SK-N-SH (cell line): ENCODE results near the gene GGCT. TPM values are rescaled to one million over a fixed set of nuclear protein-coding genes. Genes with fewer than 3 reads are reported as not detected.

Source experiments
- CTCF ChIA-PET: fragments of 300-600, 350-600 bp; formaldehyde crosslinking; extraction: SDS; loops from one replicate; lab custom pipeline; 2021; lab: Yijun Ruan, JAX
- POLR2A ChIA-PET: fragments of 350-600 bp; sonication (Branson Sonifier 250); formaldehyde crosslinking; extraction: SDS; loops from one replicate; lab custom pipeline; 2020; ENCODE audit warnings: antibody characterized with exemption, inconsistent platforms; lab: Yijun Ruan, JAX
- DNase-seq: peaks from one replicate; pipeline ENCODE4 v3.0.0; 2012
- H2AFZ ChIP-seq: fragments of 200-600 bp; sonication (generic); 2 replicates; pipeline ENCODE4 v1.8.1; 2016; ENCODE audit warnings: antibody characterized with exemption, mild to moderate bottlenecking, low read depth
- H3F3A ChIP-seq: fragments of 200-600 bp; sonication (generic); replicated peaks from 2 replicates; pipeline ENCODE3; 2016; ENCODE audit warnings: antibody characterized with exemption, mild to moderate bottlenecking; ENCODE audit not compliant: insufficient read depth
- H3K27ac ChIP-seq, 2 experiments: fragments of 200-500 bp in 1 of 2; fragments of 200-600 bp in 1 of 2; sonication (Bioruptor generic) in 1 of 2; sonication (generic), shearing (Covaris generic) in 1 of 2; 2 replicates each; pipeline versions ENCODE4 v1.5.1 to v1.6.1; 2014 to 2016; ENCODE audit warnings: low read depth in 2 of 2, inconsistent platforms in 1 of 2, low read length in 1 of 2, mild to moderate bottlenecking in 1 of 2, mixed read lengths in 1 of 2
- H3K27me3 ChIP-seq: fragments of 200-600 bp; sonication (generic), shearing (Covaris generic); 2 replicates; pipeline ENCODE4 v1.6.1; 2016; ENCODE audit warnings: mixed run types; ENCODE audit not compliant: insufficient read depth
- H3K36me3 ChIP-seq, 2 experiments: fragments of 200-500 bp in 1 of 2; fragments of 200-600 bp in 1 of 2; sonication (Bioruptor generic) in 1 of 2; sonication (generic) in 1 of 2; replicated peaks in 1 of 2; 2 replicates each; pipeline versions ENCODE3 to v1.5.1; 2014 to 2016; ENCODE audit warnings: low read length in 1 of 2, mild to moderate bottlenecking in 1 of 2; ENCODE audit not compliant: insufficient read depth in 2 of 2, control insufficient read depth in 1 of 2
- H3K4me1 ChIP-seq, 2 experiments: fragments of 200-500 bp in 1 of 2; fragments of 200-600 bp in 1 of 2; sonication (Bioruptor generic) in 1 of 2; sonication (generic), shearing (Covaris generic) in 1 of 2; 2 replicates each; pipeline versions ENCODE4 v1.5.1 to v1.6.1; 2014 to 2016; ENCODE audit warnings: low read depth in 1 of 2, low read length in 1 of 2, mixed run types in 1 of 2; ENCODE audit not compliant: insufficient read depth in 2 of 2, control insufficient read depth in 1 of 2
- H3K4me2 ChIP-seq: fragments of 200-600 bp; sonication (generic), shearing (Covaris generic); 2 replicates; pipeline ENCODE4 v1.6.1; 2017; ENCODE audit warnings: mixed run types
- H3K4me3 ChIP-seq, 2 experiments: fragments of 200-500 bp in 1 of 2; fragments of 200-600 bp in 1 of 2; sonication (Bioruptor generic) in 1 of 2; sonication (generic), shearing (Covaris generic) in 1 of 2; 2 replicates each; pipeline versions ENCODE4 v1.5.1 to v1.8.1; 2014 to 2016; ENCODE audit warnings: low read depth in 2 of 2, inconsistent platforms in 1 of 2, low read length in 1 of 2, mild to moderate bottlenecking in 1 of 2, mixed read lengths in 1 of 2, moderate library complexity in 1 of 2
- H3K79me2 ChIP-seq: fragments of 200-600 bp; sonication (generic); 2 replicates; pipeline ENCODE4 v1.8.1; 2017; ENCODE audit warnings: mild to moderate bottlenecking; ENCODE audit not compliant: insufficient read depth
- H3K9ac ChIP-seq: fragments of 200-600 bp; sonication (generic); 2 replicates; pipeline ENCODE4 v1.6.1; 2017; ENCODE audit warnings: mixed run types
- H3K9me2 ChIP-seq: fragments of 200-600 bp; sonication (generic); 2 replicates; pipeline ENCODE4 v1.6.1; 2017; ENCODE audit warnings: mixed run types
- H3K9me3 ChIP-seq: fragments of 200-600 bp; sonication (generic); 2 replicates; pipeline ENCODE4 v1.6.1; 2017; ENCODE audit warnings: mixed run types, mild to moderate bottlenecking, moderate library complexity
- H4K20me1 ChIP-seq: fragments of 200-600 bp; sonication (generic); 2 replicates; pipeline ENCODE4 v1.6.1; 2017; ENCODE audit warnings: mild to moderate bottlenecking, mixed run types; ENCODE audit not compliant: insufficient read depth
- FOXJ3 ChIP-seq: sonication (generic); formaldehyde crosslinking; IDR thresholded peaks from 2 replicates; pipeline ENCODE4 v1.5.1; 2020; ENCODE audit warnings: mild to moderate bottlenecking, missing genetic modification reagents
- FOXM1 ChIP-seq: IDR thresholded peaks from 2 replicates; pipeline ENCODE4 v1.4.0; 2012; ENCODE audit warnings: low read depth, mild to moderate bottlenecking
- GATA2 ChIP-seq: sonication (generic); formaldehyde crosslinking; IDR thresholded peaks from 2 replicates; pipeline ENCODE4 v1.5.0; 2020; ENCODE audit warnings: mild to moderate bottlenecking, missing genetic modification reagents
- MAX ChIP-seq: IDR thresholded peaks from 2 replicates; pipeline ENCODE4 v1.4.0; 2012; ENCODE audit warnings: low read depth
- MEF2A ChIP-seq: IDR thresholded peaks from 2 replicates; pipeline ENCODE4 v1.4.0; 2012; ENCODE audit warnings: low read depth, borderline replicate concordance
- NRF1 ChIP-seq: IDR thresholded peaks from 2 replicates; pipeline ENCODE4 v1.6.1; 2012; ENCODE audit warnings: low read depth, mild to moderate bottlenecking, low read length
- PBX3 ChIP-seq: IDR thresholded peaks from 2 replicates; pipeline ENCODE4; 2012
- REST ChIP-seq: IDR thresholded peaks from 2 replicates; pipeline ENCODE4 v1.6.1; 2012; ENCODE audit warnings: mild to moderate bottlenecking, low read depth, low read length, moderate library complexity
- SMC3 ChIP-seq: IDR thresholded peaks from 2 replicates; pipeline ENCODE4 v1.6.1; 2012; ENCODE audit warnings: low read depth, low read length, improper control_type of control experiment
- TCF12 ChIP-seq: IDR thresholded peaks from 2 replicates; pipeline ENCODE4 v1.4.0; 2012
- USF1 ChIP-seq: IDR thresholded peaks from 2 replicates; pipeline ENCODE4 v1.4.0; 2012; ENCODE audit warnings: low read depth, borderline replicate concordance
- WGBS: methylation state at CpG from one replicate; pipeline ENCODE4 v1.1.6; 2017; ENCODE audit warnings: low lambda C conversion rate; 5-methylcytosine and 5-hydroxymethylcytosine counted together
- polyA plus RNA-seq, 3 experiments: library from polyadenylated mRNA; depleted of rRNA; stranded (reverse); fragments of >200 nt; gene quantifications; 2 replicates each; pipeline ENCODE4 v1.2.3, GENCODE V29; 2012

GGCT gene
- polyA plus RNA-seq, 1 of the 3 experiments (the other 2 are of a cell fraction), result 20.8 TPM

DNA sequence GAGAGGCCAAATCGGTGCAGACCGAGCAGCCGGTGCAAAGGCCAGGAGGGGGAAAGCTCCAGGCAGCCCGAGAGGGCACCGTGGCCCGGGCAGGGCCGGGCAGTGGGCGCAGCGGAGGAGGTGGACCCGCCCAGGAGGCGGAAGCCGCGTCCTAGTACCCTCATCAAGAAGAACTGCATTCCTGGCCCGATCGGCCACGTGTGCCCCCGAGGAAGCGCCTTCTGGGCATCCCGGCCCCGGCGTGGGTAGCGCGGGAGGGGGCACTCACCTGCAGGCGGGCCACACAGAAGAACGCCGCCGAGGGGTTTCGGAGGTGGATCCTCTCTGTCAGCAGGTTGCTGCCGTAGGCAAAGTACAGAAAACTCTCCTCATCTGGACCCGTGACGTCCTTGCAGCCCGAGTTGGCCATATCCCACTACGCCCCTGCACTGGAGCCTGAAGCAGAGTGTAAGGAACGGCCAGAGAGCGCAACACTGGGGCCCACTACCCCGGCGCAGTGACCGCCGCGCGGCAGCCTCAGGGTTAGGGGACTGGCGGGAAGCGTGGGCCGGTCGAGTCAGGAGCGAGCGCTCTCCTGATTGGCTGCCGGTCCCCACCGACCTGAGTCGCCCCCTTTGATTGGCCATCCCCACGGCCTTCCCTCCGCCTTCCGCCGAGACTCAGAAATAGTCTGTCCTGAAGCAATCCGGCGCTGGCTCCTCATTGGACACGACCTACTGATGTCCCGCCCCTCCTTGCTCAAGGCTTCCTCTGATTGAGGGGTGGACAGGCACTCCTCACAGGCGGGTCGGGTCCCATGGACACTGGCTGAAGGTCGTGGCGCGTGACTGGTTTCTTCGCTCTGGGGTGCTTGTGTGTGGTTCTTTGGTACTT lies at the start of gene GGCT (continued):
- TF ChIP-seq SMC3 (no peak), GATA2 (0 out of 2 replicates have a peak, but pooled peaks have one; percentile 6), FOXJ3 (no peak; the same call in 1 of the 2 replicates), REST (no peak), USF1 (peak; percentile 47; the same call in 1 of the 2 replicates), PBX3 (peak; percentile 61)

- Histone ChIP-seq H3K36me3 (peaks cover 2 to 9% of the 10 kb centered on the region in 2 experiments), H3F3A (peaks cover 4% of the 10 kb centered on the region), H3K4me3 (no peak overlapping the region), H3K4me2 (no peak overlapping the region), H3K9me2 (no peaks in the 10 kb centered on the region), H3K27me3 (no peaks in the 10 kb centered on the region)
- CTCF ChIA-PET, result interaction anchor here (1.3 to 11.4 kb wide), 2 partner anchors 11 to 278 kb away, joined by 6 to 294 read pairs; no protein-coding TSS in a partner anchor
- no peak for DNase-seq
- no peak for TF ChIP-seq USF1
- TF ChIP-seq MEF2A, result no peak
- no peak for TF ChIP-seq FOXM1
- TF ChIP-seq NRF1, result no peak
- no peak for TF ChIP-seq MAX
- no peak for TF ChIP-seq TCF12
- TF ChIP-seq, all 33 proteins: peak for 0
- Histone ChIP-seq H3K4me1 (peaks cover 5 to 16% of the 10 kb centered on the region in 2 experiments; a peak in 3 of 4 replicates), H3K9ac (no peak overlapping the region), H2AFZ (no peak overlapping the region), H3K27ac (no peak overlapping the region), H3K9me3 (no peaks in the 10 kb centered on the region), H3K79me2 (no peaks in the 10 kb centered on the region), H4K20me1 (no peaks in the 10 kb centered on the region)
- POLR2A ChIA-PET, result no interaction called here
- WGBS, result 72% methylated on average over 3 of the region's 3 CpGs
Observed at GRCh38 chr7:30553546-30553945, 48.9 kb upstream of the GGCT start.
